NCI-H82 treated with DMSO at 0.1 percent for 48 hours (cell line): ENCODE results near the gene TIMP4.

Source experiments
- DNase-seq: peaks from one replicate; lab custom pipeline; 2025; ENCODE audit not compliant: unreplicated experiment; lab: John Stamatoyannopoulos, UW

Gene TIMP4

GRCh38 chr3:12148183-12148940 is 10.3 kb downstream of the TIMP4 start:
- DNase-seq: no peak

GRCh38 chr3:12147049-12147780 is 11.5 kb downstream of the TIMP4 start:
- no peak for DNase-seq

- no peak for DNase-seq
Observed at GRCh38 chr3:12143949-12144504, 14.7 kb downstream of the TIMP4 start.

DNA sequence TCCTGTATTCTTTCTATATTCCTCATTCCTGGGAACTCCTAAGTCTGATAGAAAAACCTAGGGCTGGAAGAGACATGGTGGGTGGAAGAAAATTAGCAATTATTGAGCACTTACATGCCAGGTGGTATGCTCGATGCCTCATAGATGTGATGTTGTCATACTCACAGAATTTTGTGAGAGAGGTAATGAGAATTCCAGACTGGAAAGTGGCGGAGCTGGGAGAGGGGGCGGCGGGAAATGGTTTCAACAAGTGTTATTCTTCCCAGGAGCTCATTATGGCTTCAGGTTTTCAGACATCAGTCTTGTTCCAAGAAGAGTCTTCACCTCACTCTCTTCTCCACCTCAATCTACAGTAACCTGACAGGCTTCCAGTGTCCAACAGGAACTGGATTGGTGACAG is 16.2 kb downstream of the TIMP4 start:
- no peak for DNase-seq

- DNase-seq: no peak
Observed at GRCh38 chr3:12141350-12141749, 17.4 kb downstream of the TIMP4 start.

- no peak for DNase-seq
Observed at GRCh38 chr3:12139111-12139511, 19.6 kb downstream of the TIMP4 start.

GRCh38 chr3:12138044-12138443 is 20.7 kb downstream of the TIMP4 start:
- DNase-seq: no peak

- DNase-seq: no peak
Observed at GRCh38 chr3:12136371-12136770, 22.3 kb downstream of the TIMP4 start.

DNA sequence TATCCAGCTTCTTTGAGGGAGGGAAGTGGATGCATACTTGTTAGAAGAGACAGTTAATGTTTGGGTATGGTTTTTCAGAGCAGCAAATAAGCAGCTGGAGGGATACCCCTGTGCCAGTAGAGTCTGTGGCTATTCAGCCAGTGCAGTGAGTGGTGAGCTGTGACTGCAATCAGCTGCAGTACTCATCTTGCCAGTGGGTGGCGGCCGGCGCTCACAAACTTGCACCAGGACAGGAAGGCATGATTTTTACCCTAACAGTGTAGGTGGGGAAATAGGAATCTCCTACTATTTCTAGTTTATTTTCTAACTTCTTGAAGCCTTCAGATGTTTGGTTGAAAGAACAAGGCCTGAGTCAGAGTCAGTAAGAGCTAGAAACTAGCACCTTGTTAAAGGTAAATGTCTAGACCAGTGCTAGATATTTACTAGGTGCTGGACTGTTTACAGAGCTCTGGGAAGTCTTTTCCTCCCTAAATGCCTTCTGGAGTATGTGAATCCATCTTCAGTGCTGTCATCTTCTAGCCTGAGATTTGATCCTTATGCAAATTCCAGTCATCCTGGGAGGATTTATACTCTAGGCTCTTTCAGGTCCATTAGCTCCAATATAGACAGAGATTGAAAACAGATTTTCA is 23.6 kb downstream of the TIMP4 start:
- peak; percentile 15 for DNase-seq

GRCh38 chr3:12132881-12133280 is 25.8 kb downstream of the TIMP4 start:
- no peak for DNase-seq

DNA sequence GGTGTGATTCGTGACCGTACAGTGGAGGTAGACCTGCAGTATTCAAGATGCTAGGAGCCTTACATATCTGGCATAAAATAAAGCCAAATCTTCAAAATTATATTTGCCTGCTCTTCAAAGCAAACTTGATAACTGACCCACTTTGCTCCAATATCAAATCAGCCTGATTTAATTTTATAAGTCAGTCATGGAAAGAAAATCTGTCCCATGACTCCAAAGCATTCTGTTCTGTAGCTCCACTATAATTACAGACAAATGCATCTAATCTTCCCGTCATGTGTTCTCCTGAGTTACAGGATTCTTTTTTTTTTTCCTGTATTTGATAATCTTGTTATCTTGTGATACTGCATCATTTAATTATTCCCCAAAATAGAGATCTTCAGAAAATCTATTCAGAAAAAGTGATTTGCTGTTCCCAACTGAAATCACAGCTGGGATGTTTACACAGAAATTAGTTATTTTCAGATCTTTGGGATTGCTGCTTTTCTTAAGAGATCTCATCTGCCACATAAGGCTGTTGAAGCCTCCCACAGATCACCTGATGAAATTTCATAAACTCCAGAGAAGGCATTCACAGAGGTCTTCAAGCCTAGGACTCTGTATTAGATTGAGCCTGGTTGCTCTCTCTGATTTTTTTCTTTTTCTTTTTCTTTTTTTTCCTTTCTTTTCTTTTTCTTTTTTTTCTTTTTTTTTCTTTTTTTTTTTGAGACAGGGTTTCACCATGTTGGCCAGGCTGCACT is 27.2 kb downstream of the TIMP4 start:
- DNase-seq: no peak

DNA sequence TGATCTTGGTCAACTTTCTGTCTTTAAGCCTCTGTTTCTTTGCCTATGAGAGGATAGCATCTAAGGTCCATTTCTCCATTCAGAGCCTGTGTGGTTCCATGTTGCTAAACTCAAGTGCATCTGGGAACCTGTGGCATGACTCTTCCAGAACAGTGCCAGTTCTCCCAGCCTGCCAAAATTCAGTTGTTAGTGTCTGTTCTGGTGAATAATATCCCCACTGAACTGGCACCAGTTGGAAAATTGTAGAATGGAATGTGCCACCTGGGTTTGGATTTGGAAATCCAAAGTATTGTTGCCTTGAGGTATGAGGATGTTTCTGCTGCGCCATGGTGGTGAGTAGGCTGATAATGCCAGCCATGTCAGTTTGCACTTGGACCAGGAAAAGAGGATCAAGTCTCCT is 31.3 kb downstream of the TIMP4 start:
- no peak for DNase-seq

- no peak for DNase-seq
Observed at GRCh38 chr3:12125772-12126171, 32.9 kb downstream of the TIMP4 start.

- DNase-seq: no peak
Observed at GRCh38 chr3:12121466-12121865, 37.2 kb downstream of the TIMP4 start.

- DNase-seq: no peak
Observed at GRCh38 chr3:12120374-12121140, 38.2 kb downstream of the TIMP4 start.

DNA sequence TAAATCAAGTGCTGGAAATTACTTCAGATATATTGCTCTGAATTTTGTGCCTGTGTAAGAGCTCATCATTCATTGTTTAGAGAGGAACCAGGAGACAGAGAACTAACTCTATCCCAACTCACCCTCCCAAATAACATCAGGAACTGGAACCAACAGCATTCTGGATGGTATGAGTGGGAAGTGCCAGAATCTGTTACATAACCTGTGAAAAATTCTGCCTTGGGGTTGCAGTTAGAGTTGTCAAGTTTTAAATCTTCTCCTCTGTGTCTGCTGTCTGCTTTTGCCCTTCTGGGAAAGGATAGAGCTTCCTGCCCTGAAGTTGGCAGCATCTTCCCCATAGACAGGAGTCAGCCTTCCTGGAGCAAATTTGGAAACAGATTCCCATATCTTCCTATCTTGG is 41.2 kb downstream of the TIMP4 start:
- DNase-seq: no peak

- DNase-seq: no peak
Observed at GRCh38 chr3:12116870-12117269, 41.8 kb downstream of the TIMP4 start.

GRCh38 chr3:12115849-12116248 is 42.9 kb downstream of the TIMP4 start:
- DNase-seq: no peak

GRCh38 chr3:12115104-12115503 is 43.6 kb downstream of the TIMP4 start:
- DNase-seq: no peak

DNA sequence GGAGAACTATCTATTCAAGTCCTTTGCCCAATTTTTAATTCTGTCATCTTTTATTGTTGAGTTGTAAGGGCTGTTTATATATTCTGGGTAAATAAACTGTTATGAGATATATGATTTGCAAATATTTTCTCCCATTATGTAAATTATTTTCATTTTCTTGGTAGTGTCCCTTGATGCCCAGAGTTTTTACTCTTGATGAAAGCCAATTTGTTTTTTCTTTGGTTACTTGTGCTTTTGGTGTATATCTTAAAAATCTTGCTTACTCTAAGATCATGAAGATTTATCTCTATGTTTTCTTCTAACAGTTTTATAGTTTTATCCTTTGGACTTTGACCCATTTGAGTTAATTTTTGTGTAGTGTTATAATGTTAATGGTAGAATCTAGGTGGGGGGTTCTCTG is 44.5 kb downstream of the TIMP4 start:
- DNase-seq: no peak
